Ascending aorta (tissue), 2 donors: ENCODE measurements around the gene ZNF804A. TPM values are rescaled to one million over a fixed set of nuclear protein-coding genes. Genes with fewer than 3 reads are reported as not detected.

Experiments used
- DNase-seq, 2 donors: peaks; one replicate each; pipeline ENCODE4 v3.0.0-alpha.2; 2019; ENCODE audit warnings: low spot score in 2 of 2
- H3K27ac ChIP-seq, 2 donors: fragments of 200-600 bp; sonication (generic); one replicate each; pipeline ENCODE4 v1.5.1; 2016 to 2017; ENCODE audit warnings: mild to moderate bottlenecking in 1 of 2
- H3K27me3 ChIP-seq: fragments of 200-600 bp; sonication (generic); one replicate; pipeline ENCODE4 v1.5.1; 2017
- H3K36me3 ChIP-seq, 2 donors: fragments of 200-600 bp; sonication (generic); one replicate each; pipeline ENCODE4 v1.5.1; 2016
- H3K4me1 ChIP-seq, 2 donors: fragments of 200-600 bp; sonication (generic); one replicate each; pipeline ENCODE4 v1.5.1; 2016 to 2017; ENCODE audit warnings: mild to moderate bottlenecking in 1 of 2
- H3K4me3 ChIP-seq, 2 donors: fragments of 200-600 bp; sonication (generic); one replicate each; pipeline ENCODE4 v1.5.1; 2016 to 2017; ENCODE audit warnings: mild to moderate bottlenecking in 1 of 2
- H3K9me3 ChIP-seq, 2 donors: fragments of 200-600 bp; sonication (generic); one replicate each; pipeline ENCODE4 v1.5.1; 2016
- CTCF ChIP-seq, 3 experiments: fragments of 200-600 bp in 2 of 3; fragments of 450-650 bp in 1 of 3; sonication (generic) in 2 of 3; IDR thresholded peaks; one replicate each; pipeline ENCODE4 v1.5.1; 2016 to 2019; ENCODE audit warnings: antibody characterized with exemption in 3 of 3, mild to moderate bottlenecking in 1 of 3, moderate library complexity in 1 of 3
- intact Hi-C: fragments of 100-400 bp; cut with DNase I; formaldehyde crosslinking; loops from one replicate; pipeline ENCODE4 v1.15.1; 2023
- total RNA-seq: library from RNA; depleted of rRNA; stranded (reverse); fragments of >200 nt; gene quantifications from one replicate; pipeline ENCODE4 v1.1.0, GENCODE V29; 2016

ZNF804A gene
- total RNA-seq, 1 donor from 2014 or later: not detected

- intact Hi-C loops: no loop called here
- Histone ChIP-seq H3K9me3 (no peaks in the 10 kb centered on the region), H3K4me1 (no peaks in the 10 kb centered on the region), H3K4me3 (no peak overlapping the region), H3K27me3 (no peaks in the 10 kb centered on the region), H3K27ac (no peak overlapping the region), H3K36me3 (no peaks in the 10 kb centered on the region)
- TF ChIP-seq CTCF (IDR thresholded peaks at IDR 0.05): no peak
- no peak for DNase-seq
Measured at GRCh38 chr2:184971546-184972068, 373.3 kb downstream of the ZNF804A start.
